IMR-90 (cell line): Measurements from ENCODE around the gene AFMID. TPM values are rescaled to one million over a fixed set of nuclear protein-coding genes. Genes with fewer than 3 reads are reported as not detected.

Experiments
- ATAC-seq: fragments of 200-7000 bp; cut with Tn5 transposase; 2 replicates; pipeline ENCODE4 v1.9.1; 2020; ENCODE audit warnings: low read depth, mild to moderate bottlenecking, moderate library complexity
- BruUV-seq: library from RNA; stranded (reverse); fragments of 400-500 nt; replicated peaks from 2 replicates; lab custom pipeline; 2021; lab: Mats Ljungman, UMichigan
- CTCF ChIA-PET: fragments of 300-600 bp; formaldehyde crosslinking; extraction: SDS; loops from one replicate; lab custom pipeline; 2021; ENCODE audit warnings: antibody characterized with exemption; lab: Yijun Ruan, JAX
- POLR2A ChIA-PET: fragments of 300-600 bp; sonication (Branson Sonifier 250); formaldehyde crosslinking; loops from one replicate; lab custom pipeline; 2022; ENCODE audit warnings: antibody characterized with exemption; ENCODE audit not compliant: unreplicated experiment; lab: Charles Lee
- DNase-seq: peaks from one replicate; pipeline ENCODE4 v3.0.0; 2013
- H2AFZ ChIP-seq: replicated peaks from 2 replicates; pipeline ENCODE3; 2013; ENCODE audit warnings: low read length, mild to moderate bottlenecking; ENCODE audit not compliant: poor library complexity
- H2AK5ac ChIP-seq: 2 replicates; pipeline ENCODE4 v1.6.1; 2013; ENCODE audit warnings: low read depth, low read length, inconsistent platforms
- H2AK9ac ChIP-seq: replicated peaks from 2 replicates; pipeline ENCODE3; 2013; ENCODE audit warnings: mild to moderate bottlenecking, low read depth, low read length, moderate library complexity; ENCODE audit not compliant: poor library complexity
- H2BK120ac ChIP-seq: 2 replicates; pipeline ENCODE4 v1.6.1; 2013; ENCODE audit warnings: low read depth, low read length, inconsistent platforms
- H2BK15ac ChIP-seq: 3 replicates; pipeline ENCODE4 v1.6.1; 2013; ENCODE audit warnings: low read depth, low read length, inconsistent platforms
- H2BK20ac ChIP-seq: 2 replicates; pipeline ENCODE4 v1.6.1; 2013; ENCODE audit warnings: low read depth, mild to moderate bottlenecking, inconsistent platforms, low read length, moderate library complexity
- H2BK5ac ChIP-seq: 2 replicates; pipeline ENCODE4 v1.6.1; 2013; ENCODE audit warnings: mild to moderate bottlenecking, low read depth, low read length, inconsistent platforms; ENCODE audit not compliant: poor library complexity, severe bottlenecking
- H3K14ac ChIP-seq: replicated peaks from 2 replicates; pipeline ENCODE4 v1.6.1; 2013; ENCODE audit warnings: low read depth, low read length, inconsistent platforms
- H3K18ac ChIP-seq: 2 replicates; pipeline ENCODE4 v1.6.1; 2013; ENCODE audit warnings: low read depth, low read length, control low read depth
- H3K23ac ChIP-seq: 2 replicates; pipeline ENCODE4 v1.6.1; 2013; ENCODE audit warnings: low read depth, low read length, inconsistent platforms
- H3K27ac ChIP-seq: 2 replicates; pipeline ENCODE4 v1.5.1; 2013; ENCODE audit warnings: mild to moderate bottlenecking, control low read depth, low read length; ENCODE audit not compliant: insufficient read depth
- H3K27me3 ChIP-seq: 2 replicates; pipeline ENCODE4 v1.6.1; 2013; ENCODE audit warnings: low read length; ENCODE audit not compliant: control insufficient read depth, insufficient read depth
- H3K36me3 ChIP-seq: 2 replicates; pipeline ENCODE4 v1.6.1; 2013; ENCODE audit warnings: low read length, mixed read lengths; ENCODE audit not compliant: control insufficient read depth, insufficient read depth
- H3K4ac ChIP-seq: 2 replicates; pipeline ENCODE4 v1.6.1; 2013; ENCODE audit warnings: low read depth, low read length, inconsistent platforms
- H3K4me1 ChIP-seq: 2 replicates; pipeline ENCODE4 v1.6.1; 2013; ENCODE audit warnings: low read length, mixed read lengths; ENCODE audit not compliant: control insufficient read depth, insufficient read depth
- H3K4me2 ChIP-seq: 2 replicates; pipeline ENCODE4 v1.6.1; 2013; ENCODE audit warnings: low read depth, mild to moderate bottlenecking, control low read depth, low read length, moderate library complexity
- H3K4me3 ChIP-seq: 2 replicates; pipeline ENCODE4 v1.5.1; 2013; ENCODE audit warnings: low read depth, mild to moderate bottlenecking, control low read depth, low read length, moderate library complexity; ENCODE audit not compliant: insufficient read depth
- H3K56ac ChIP-seq: 2 replicates; pipeline ENCODE4 v1.6.1; 2013; ENCODE audit warnings: low read length, inconsistent platforms; ENCODE audit not compliant: insufficient read depth; ENCODE audit errors: extremely low read depth
- H3K79me1 ChIP-seq, 2 experiments: 2 replicates each; pipeline ENCODE4 v1.6.1; 2013; ENCODE audit warnings: low read length in 2 of 2, inconsistent platforms in 1 of 2, low read depth in 1 of 2
- H3K9ac ChIP-seq: 2 replicates; pipeline ENCODE4 v1.6.1; 2013; ENCODE audit warnings: low read depth, low read length, control low read depth
- H3K9me1 ChIP-seq: 2 replicates; pipeline ENCODE4 v1.6.1; 2013; ENCODE audit warnings: low read length, inconsistent platforms; ENCODE audit not compliant: insufficient read depth
- H3K9me3 ChIP-seq: 2 replicates; pipeline ENCODE4 v1.6.1; 2013; ENCODE audit warnings: low read length; ENCODE audit not compliant: control insufficient read depth, insufficient read depth
- H4K20me1 ChIP-seq: 2 replicates; pipeline ENCODE4 v1.6.1; 2013; ENCODE audit warnings: low read length, inconsistent platforms; ENCODE audit not compliant: insufficient read depth
- H4K5ac ChIP-seq: 2 replicates; pipeline ENCODE4 v1.6.1; 2013; ENCODE audit warnings: mild to moderate bottlenecking, low read depth, low read length, control low read depth
- H4K8ac ChIP-seq, 2 experiments: 2 replicates each; pipeline ENCODE4 v1.6.1; 2013; ENCODE audit warnings: low read depth in 2 of 2, low read length in 2 of 2, control low read depth in 1 of 2, inconsistent platforms in 1 of 2
- H4K91ac ChIP-seq: 2 replicates; pipeline ENCODE4 v1.6.1; 2013; ENCODE audit warnings: low read depth, low read length, inconsistent platforms; ENCODE audit not compliant: insufficient read depth
- BHLHE40 ChIP-seq: fragments of 150-350 bp; IDR thresholded peaks from 2 replicates; pipeline ENCODE4 v1.6.1; 2016; ENCODE audit warnings: mild to moderate bottlenecking, low read depth, low read length
- CEBPB ChIP-seq: IDR thresholded peaks from 2 replicates; pipeline ENCODE4 v1.6.1; 2012; ENCODE audit warnings: low read depth, low read length, improper control_type of control experiment
- CHD1 ChIP-seq: IDR thresholded peaks from 2 replicates; pipeline ENCODE4 v1.6.1; 2012; ENCODE audit warnings: low read depth, low read length, improper control_type of control experiment
- CTCF ChIP-seq: conservative IDR thresholded peaks from 2 replicates; pipeline ENCODE4 v1.5.1; 2012; ENCODE audit warnings: mild to moderate bottlenecking, low read depth, low read length, improper control_type of control experiment
- ELK1 ChIP-seq: fragments of 150-350 bp; IDR thresholded peaks from 2 replicates; pipeline ENCODE4 v1.6.1; 2016; ENCODE audit warnings: low read depth, mild to moderate bottlenecking, low read length, moderate library complexity, borderline replicate concordance
- FOS ChIP-seq: fragments of 150-350 bp; IDR thresholded peaks from 2 replicates; pipeline ENCODE4 v1.6.1; 2016; ENCODE audit warnings: low read depth, low read length
- MAFK ChIP-seq: IDR thresholded peaks from 2 replicates; pipeline ENCODE4 v1.6.1; 2012; ENCODE audit warnings: low read depth, low read length, improper control_type of control experiment
- MAZ ChIP-seq: IDR thresholded peaks from 2 replicates; pipeline ENCODE4 v1.6.1; 2012; ENCODE audit warnings: low read depth, mild to moderate bottlenecking, low read length, improper control_type of control experiment, moderate library complexity, borderline replicate concordance
- NFE2L2 ChIP-seq: fragments of 150-350 bp; IDR thresholded peaks from 2 replicates; pipeline ENCODE4 v1.6.1; 2016; ENCODE audit warnings: low read depth, mild to moderate bottlenecking, low read length
- POLR2A ChIP-seq: IDR thresholded peaks from 2 replicates; pipeline ENCODE4 v1.6.1; 2012; ENCODE audit warnings: mild to moderate bottlenecking, low read depth, low read length
- RCOR1 ChIP-seq: IDR thresholded peaks from 2 replicates; pipeline ENCODE4 v1.6.1; 2012; ENCODE audit warnings: mild to moderate bottlenecking, low read length, improper control_type of control experiment; ENCODE audit not compliant: insufficient replicate concordance
- RFX5 ChIP-seq: IDR thresholded peaks from 2 replicates; pipeline ENCODE4 v1.8.0; 2012; ENCODE audit warnings: low read depth, mild to moderate bottlenecking, low read length, moderate library complexity
- SMC3 ChIP-seq: fragments of 150-350 bp; IDR thresholded peaks from 2 replicates; pipeline ENCODE4 v1.6.1; 2016; ENCODE audit warnings: low read depth, mild to moderate bottlenecking, antibody characterized with exemption, low read length, moderate library complexity
- USF2 ChIP-seq: fragments of 150-350 bp; IDR thresholded peaks from 2 replicates; pipeline ENCODE4 v1.6.1; 2017; ENCODE audit warnings: mild to moderate bottlenecking, antibody characterized with exemption, low read length, low read depth
- WGBS, 2 experiments: methylation state at CpG; one replicate each; pipeline versions ENCODE4 v1.1.5 to v1.1.7; 2013; ENCODE audit warnings: missing lambda C conversion rate in 2 of 2; ENCODE audit not compliant: insufficient read length in 1 of 2; ENCODE audit errors: extremely low coverage in 2 of 2; 5-methylcytosine and 5-hydroxymethylcytosine counted together
- dilution Hi-C: fragments of 300-500 bp; cut with HindIII; formaldehyde crosslinking; loops from one replicate; pipeline ENCODE4 v1.14.3; 2018; ENCODE audit warnings: low sequenced_read_pairs; ENCODE audit not compliant: unreplicated experiment
- in situ Hi-C: fragments of 300-500 bp; cut with MboI; formaldehyde crosslinking; loops from 3 replicates; pipeline ENCODE4 v1.14.3; 2019; ENCODE audit warnings: low sequenced_read_pairs, inconsistent platforms, mixed read lengths
- intact Hi-C: fragments of 100-400 bp; cut with micrococcal nuclease; formaldehyde crosslinking; loops from 2 replicates; pipeline ENCODE4 v1.10.0; 2022
- polyA plus RNA-seq, 3 experiments: library from polyadenylated mRNA; depleted of rRNA; stranded (reverse); fragments of >200 nt; gene quantifications; 2 replicates each; pipeline ENCODE4 v1.2.3, GENCODE V29; 2012; ENCODE audit warnings: low replicate concordance in 1 of 3
- total RNA-seq: library from RNA; depleted of rRNA; stranded (reverse); fragments of >200 nt; gene quantifications from 2 replicates; pipeline ENCODE4 v1.2.3, GENCODE V29; 2012

The AFMID gene
- total and polyA plus RNA-seq, 2 of the 4 experiments (the other 2 are of a cell fraction) = 41.0 to 65.1 TPM

- 56% methylated on average over 5 of the region's 15 CpGs; no CpG with 5 or more reads in 1 of the 2 experiments for WGBS, 2 experiments
- POLR2A ChIA-PET = no interaction called here
- TF ChIP-seq NFE2L2 = no peak
- TF ChIP-seq MAFK = no peak
- TF ChIP-seq CTCF = no peak
- no peak for TF ChIP-seq USF2
- TF ChIP-seq ELK1 = no peak
- TF ChIP-seq CHD1 = no peak
- TF ChIP-seq FOS = no peak
- TF ChIP-seq POLR2A = no peak
- no peak for TF ChIP-seq BHLHE40
- no peak for TF ChIP-seq SMC3
- TF ChIP-seq RFX5 = no peak
- no peak for TF ChIP-seq MAZ
- TF ChIP-seq CEBPB = no peak
- no peak for TF ChIP-seq RCOR1
Measured at GRCh38 chr17:78252701-78253635, 65.8 kb downstream of the AFMID start.

More at GRCh38 chr17:78252701-78253635, 65.8 kb downstream of the AFMID start:
- Histone ChIP-seq H4K20me1 (no peaks in the 10 kb centered on the region), H2AK9ac (no peak overlapping the region), H3K27ac (no peak overlapping the region), H3K23ac (no peak overlapping the region), H3K14ac (no peak overlapping the region), H3K4ac (no peak overlapping the region), H3K36me3 (no peaks in the 10 kb centered on the region), H3K4me3 (no peak overlapping the region), H3K27me3 (peaks cover 4% of the 10 kb centered on the region; the same call in 1 of the 2 replicates), H3K4me2 (no peak overlapping the region), H2BK15ac (no peak overlapping the region), H2BK20ac (no peak overlapping the region), H3K9ac (no peak overlapping the region), H2BK5ac (no peak overlapping the region), H3K18ac (no peak overlapping the region), H3K9me3 (no peaks in the 10 kb centered on the region), H3K79me1 (peaks cover 0 to 4% of the 10 kb centered on the region in 2 experiments; a peak in 1 of 4 replicates), H2AFZ (no peak overlapping the region), H4K5ac (no peak overlapping the region), H4K91ac (no peak overlapping the region), H3K56ac (no peak overlapping the region), H3K4me1 (peaks cover 6% of the 10 kb centered on the region), H2AK5ac (0 out of 2 replicates have a peak overlapping the region, but pooled peaks have one; percentile 52), H2BK120ac (no peak overlapping the region), H3K9me1 (0 out of 2 replicates have a peak, but pooled peaks cover 6% of the 10 kb centered on the region), H4K8ac (no peak overlapping the region)
- no peak for DNase-seq
- BruUV-seq = no TSS peak
- CTCF ChIA-PET = no interaction called here
- intact Hi-C loops (loop anchor here (10.0 kb wide), 1 partner anchor 452 kb away; no protein-coding TSS in a partner anchor), dilution Hi-C loops (no loop called here), in situ Hi-C loops (no loop called here)
- ATAC-seq = no peak
